Measurements from ENCODE around the gene FAM90A1.
"Not testable (repeated sequence)": the region's sequence is repeated elsewhere in the genome, so short reads cannot be mapped to it uniquely, and the experiment has no call there.

FAM90A1 gene

GRCh38 chr12:8226992-8227731 lies at the start of gene FAM90A1:
FAM90A1 (minus strand) TSS chr12:8227618; CDS start chr12:8224832, 2,786 bp downstream.
- not testable (repeated sequence) for H3K36me3 ChIP-seq (replicated peaks; ENCODE audit: insufficient read depth, low read length); H3K4me1 ChIP-seq (ENCODE audit: low read length); H3K9ac ChIP-seq (ENCODE audit: low read length); H3K27ac ChIP-seq (ENCODE audit: low read length); H4K20me1 ChIP-seq (ENCODE audit: insufficient read depth, low read length); H3F3A ChIP-seq (ENCODE audit: insufficient read depth, low read length); H3K27me3 ChIP-seq (replicated peaks; ENCODE audit: insufficient read depth, low read length); H2AFZ ChIP-seq (ENCODE audit: low read length); H3K9me2 ChIP-seq (replicated peaks; ENCODE audit: insufficient read depth, low read length); H3K9me3 ChIP-seq (replicated peaks; ENCODE audit: insufficient read depth, low read length); H3K79me2 ChIP-seq (ENCODE audit: low read length)
- Histone ChIP-seq H3K4me3 (ENCODE audit: low read length) (peak within 1 kb of the TSS; percentile 31; the same call in 1 of the 2 replicates), H3K4me2 (ENCODE audit: low read depth, low read length) (peak within 1 kb of the TSS; percentile 24; the same call in 1 of the 2 replicates)
- peak; percentile 30 for DNase-seq

GRCh38 chr12:8276397-8276796 lies 49.0 kb upstream of the FAM90A1 start:
- not testable (repeated sequence) for H3K4me3 ChIP-seq (ENCODE audit: low read length); DNase-seq; H3K36me3 ChIP-seq (replicated peaks; ENCODE audit: insufficient read depth, low read length); H3K27ac ChIP-seq (ENCODE audit: low read length); H4K20me1 ChIP-seq (ENCODE audit: insufficient read depth, low read length); H3K9me2 ChIP-seq (replicated peaks; ENCODE audit: insufficient read depth, low read length); H2AFZ ChIP-seq (ENCODE audit: low read length); H3K9me3 ChIP-seq (replicated peaks; ENCODE audit: insufficient read depth, low read length); H3K9ac ChIP-seq (ENCODE audit: low read length); H3K4me2 ChIP-seq (ENCODE audit: low read depth, low read length); H3F3A ChIP-seq (ENCODE audit: insufficient read depth, low read length); H3K79me2 ChIP-seq (ENCODE audit: low read length); H3K4me1 ChIP-seq (ENCODE audit: low read length); H3K27me3 ChIP-seq (replicated peaks; ENCODE audit: insufficient read depth, low read length)

- not testable (repeated sequence) for H4K20me1 ChIP-seq (ENCODE audit: insufficient read depth, low read length); H2AFZ ChIP-seq (ENCODE audit: low read length); H3K27ac ChIP-seq (ENCODE audit: low read length); H3K4me2 ChIP-seq (ENCODE audit: low read depth, low read length); H3F3A ChIP-seq (ENCODE audit: insufficient read depth, low read length); DNase-seq; H3K9ac ChIP-seq (ENCODE audit: low read length); H3K9me2 ChIP-seq (replicated peaks; ENCODE audit: insufficient read depth, low read length); H3K9me3 ChIP-seq (replicated peaks; ENCODE audit: insufficient read depth, low read length); H3K4me1 ChIP-seq (ENCODE audit: low read length); H3K79me2 ChIP-seq (ENCODE audit: low read length); H3K27me3 ChIP-seq (replicated peaks; ENCODE audit: insufficient read depth, low read length); H3K4me3 ChIP-seq (ENCODE audit: low read length); H3K36me3 ChIP-seq (replicated peaks; ENCODE audit: insufficient read depth, low read length)
These were observed 39.3 kb upstream of the FAM90A1 start for GRCh38 chr12:8266706-8267105.

- not testable (repeated sequence) for H3K4me3 ChIP-seq (ENCODE audit: low read length)
These were observed 36.8 kb upstream of the FAM90A1 start for GRCh38 chr12:8264236-8264635.

GRCh38 chr12:8261111-8261554 lies 33.7 kb upstream of the FAM90A1 start:
- H3K27me3 ChIP-seq (replicated peaks; ENCODE audit: insufficient read depth, low read length); H3K27ac ChIP-seq (ENCODE audit: low read length); H4K20me1 ChIP-seq (ENCODE audit: insufficient read depth, low read length); H3K4me2 ChIP-seq (ENCODE audit: low read depth, low read length); H3K9me2 ChIP-seq (replicated peaks; ENCODE audit: insufficient read depth, low read length); H3F3A ChIP-seq (ENCODE audit: insufficient read depth, low read length); H3K79me2 ChIP-seq (ENCODE audit: low read length); H3K4me1 ChIP-seq (ENCODE audit: low read length); DNase-seq; H3K36me3 ChIP-seq (replicated peaks; ENCODE audit: insufficient read depth, low read length); H3K4me3 ChIP-seq (ENCODE audit: low read length); H3K9me3 ChIP-seq (replicated peaks; ENCODE audit: insufficient read depth, low read length); H2AFZ ChIP-seq (ENCODE audit: low read length); H3K9ac ChIP-seq (ENCODE audit: low read length): not testable (repeated sequence)

More at GRCh38 chr12:8264236-8264635, 36.8 kb upstream of the FAM90A1 start:
- not testable (repeated sequence) for H3F3A ChIP-seq (ENCODE audit: insufficient read depth, low read length); H3K9me2 ChIP-seq (replicated peaks; ENCODE audit: insufficient read depth, low read length); H3K27me3 ChIP-seq (replicated peaks; ENCODE audit: insufficient read depth, low read length); H3K36me3 ChIP-seq (replicated peaks; ENCODE audit: insufficient read depth, low read length); DNase-seq; H2AFZ ChIP-seq (ENCODE audit: low read length); H3K27ac ChIP-seq (ENCODE audit: low read length); H3K79me2 ChIP-seq (ENCODE audit: low read length); H3K4me2 ChIP-seq (ENCODE audit: low read depth, low read length); H3K9me3 ChIP-seq (replicated peaks; ENCODE audit: insufficient read depth, low read length); H4K20me1 ChIP-seq (ENCODE audit: insufficient read depth, low read length); H3K9ac ChIP-seq (ENCODE audit: low read length); H3K4me1 ChIP-seq (ENCODE audit: low read length)

- H3F3A ChIP-seq (ENCODE audit: insufficient read depth, low read length); DNase-seq; H3K9me2 ChIP-seq (replicated peaks; ENCODE audit: insufficient read depth, low read length); H3K36me3 ChIP-seq (replicated peaks; ENCODE audit: insufficient read depth, low read length); H3K9ac ChIP-seq (ENCODE audit: low read length); H3K79me2 ChIP-seq (ENCODE audit: low read length); H3K4me2 ChIP-seq (ENCODE audit: low read depth, low read length); H2AFZ ChIP-seq (ENCODE audit: low read length); H3K27ac ChIP-seq (ENCODE audit: low read length); H3K27me3 ChIP-seq (replicated peaks; ENCODE audit: insufficient read depth, low read length); H3K9me3 ChIP-seq (replicated peaks; ENCODE audit: insufficient read depth, low read length); H3K4me1 ChIP-seq (ENCODE audit: low read length); H4K20me1 ChIP-seq (ENCODE audit: insufficient read depth, low read length); H3K4me3 ChIP-seq (ENCODE audit: low read length): not testable (repeated sequence)
These were observed 28.9 kb upstream of the FAM90A1 start for GRCh38 chr12:8256356-8256755.

GRCh38 chr12:8254705-8255104 lies 27.3 kb upstream of the FAM90A1 start:
- not testable (repeated sequence) for H3K27me3 ChIP-seq (replicated peaks; ENCODE audit: insufficient read depth, low read length); H3K4me1 ChIP-seq (ENCODE audit: low read length); H3K9ac ChIP-seq (ENCODE audit: low read length); H3K27ac ChIP-seq (ENCODE audit: low read length); H3K4me2 ChIP-seq (ENCODE audit: low read depth, low read length); H3K9me2 ChIP-seq (replicated peaks; ENCODE audit: insufficient read depth, low read length); H3K79me2 ChIP-seq (ENCODE audit: low read length); H2AFZ ChIP-seq (ENCODE audit: low read length); H3K36me3 ChIP-seq (replicated peaks; ENCODE audit: insufficient read depth, low read length); H3K9me3 ChIP-seq (replicated peaks; ENCODE audit: insufficient read depth, low read length); H3K4me3 ChIP-seq (ENCODE audit: low read length); H4K20me1 ChIP-seq (ENCODE audit: insufficient read depth, low read length); H3F3A ChIP-seq (ENCODE audit: insufficient read depth, low read length); DNase-seq

GRCh38 chr12:8252056-8252818 lies 24.8 kb upstream of the FAM90A1 start:
- not testable (repeated sequence) for H4K20me1 ChIP-seq (ENCODE audit: insufficient read depth, low read length); H3K79me2 ChIP-seq (ENCODE audit: low read length); H3K4me2 ChIP-seq (ENCODE audit: low read depth, low read length); H3K36me3 ChIP-seq (replicated peaks; ENCODE audit: insufficient read depth, low read length); H3K9me2 ChIP-seq (replicated peaks; ENCODE audit: insufficient read depth, low read length); H3K9me3 ChIP-seq (replicated peaks; ENCODE audit: insufficient read depth, low read length); H3F3A ChIP-seq (ENCODE audit: insufficient read depth, low read length); H3K27me3 ChIP-seq (replicated peaks; ENCODE audit: insufficient read depth, low read length); DNase-seq; H3K27ac ChIP-seq (ENCODE audit: low read length); H3K9ac ChIP-seq (ENCODE audit: low read length); H3K4me3 ChIP-seq (ENCODE audit: low read length); H3K4me1 ChIP-seq (ENCODE audit: low read length); H2AFZ ChIP-seq (ENCODE audit: low read length)
